ENCODE measurements around the gene INVS. TPM values are rescaled to one million over a fixed set of nuclear protein-coding genes. Genes with fewer than 3 reads are reported as not detected.
"Not testable (repeated sequence)": the region's sequence is repeated elsewhere in the genome, so short reads cannot be mapped to it uniquely, and the experiment has no call there.

The INVS gene
- total and polyA plus RNA-seq, 2 donors, result 5.0 to 11.7 TPM

- DNase-seq (ENCODE audit: low read depth in 6 of 9, low spot score in 9 of 9), result no peak
- Histone ChIP-seq H3K4me1 (ENCODE audit: control insufficient read depth in 2 of 2, insufficient read depth in 2 of 2, low read length in 2 of 2) (no peaks in the 10 kb centered on the region), H3K36me3 (ENCODE audit: control insufficient read depth in 2 of 2, insufficient read depth in 2 of 2, low read length in 1 of 2) (peaks cover 0 to 4% of the 10 kb centered on the region in 2 donors)
Measured at GRCh38 chr9:100063185-100063584, 35.9 kb upstream of the INVS start.

GRCh38 chr9:100064872-100065581 is 34.0 kb upstream of the INVS start:
- no peaks in the 10 kb centered on the region for H3K27me3 ChIP-seq (ENCODE audit: control insufficient read depth in 2 of 2, insufficient read depth in 1 of 2, low read length in 1 of 2)
- H3K27ac ChIP-seq (ENCODE audit: low read depth in 1 of 2, low read length in 1 of 2), result no peak overlapping the region
- WGBS, result 98% methylated on average over 8 of the region's 8 CpGs
- no peaks in the 10 kb centered on the region for H3K36me3 ChIP-seq (ENCODE audit: control insufficient read depth in 2 of 2, insufficient read depth in 2 of 2, low read length in 1 of 2)
- no peak overlapping the region for H3K4me3 ChIP-seq (ENCODE audit: low read length in 2 of 2)
- no peak for DNase-seq (ENCODE audit: low read depth in 6 of 9, low spot score in 9 of 9)
- H3K9me3 ChIP-seq (ENCODE audit: control insufficient read depth in 2 of 2, insufficient read depth in 1 of 2, low read length in 1 of 2), result no peaks in the 10 kb centered on the region
- no peaks in the 10 kb centered on the region for H3K4me1 ChIP-seq (ENCODE audit: control insufficient read depth in 2 of 2, insufficient read depth in 2 of 2, low read length in 2 of 2)

More at GRCh38 chr9:100063185-100063584, 35.9 kb upstream of the INVS start:
- Histone ChIP-seq H3K27ac (ENCODE audit: low read depth in 1 of 2, low read length in 1 of 2) (no peak overlapping the region), H3K9me3 (ENCODE audit: control insufficient read depth in 2 of 2, insufficient read depth in 1 of 2, low read length in 1 of 2) (no peaks in the 10 kb centered on the region), H3K4me3 (ENCODE audit: low read length in 2 of 2) (no peak overlapping the region), H3K27me3 (ENCODE audit: control insufficient read depth in 2 of 2, insufficient read depth in 1 of 2, low read length in 1 of 2) (no peaks in the 10 kb centered on the region)
- 95% methylated on average over 3 of the region's 3 CpGs for WGBS

DNA sequence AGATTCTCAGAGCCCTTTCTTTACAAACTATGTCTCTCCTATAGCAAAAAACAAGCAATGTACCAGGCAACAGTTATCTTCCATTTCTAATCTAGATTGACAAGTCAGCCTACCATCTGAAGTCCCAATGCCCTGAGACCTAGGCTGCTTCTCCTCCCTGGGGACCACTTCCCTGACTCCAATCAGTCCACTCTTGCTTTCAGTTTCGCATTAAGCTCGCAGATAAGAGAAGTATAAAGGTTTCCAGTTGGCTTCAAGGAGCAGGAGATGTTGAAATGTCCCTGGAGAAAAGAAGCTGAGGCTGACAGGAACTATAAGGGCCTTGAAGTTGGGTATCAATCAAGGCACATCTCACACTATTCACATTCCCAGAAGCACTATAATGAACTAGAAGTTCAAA is 32.5 kb upstream of the INVS start:
- WGBS, result 76% methylated on average over 2 of the region's 2 CpGs
- H3K4me1 ChIP-seq (ENCODE audit: control insufficient read depth in 2 of 2, insufficient read depth in 2 of 2, low read length in 2 of 2), result no peaks in the 10 kb centered on the region
- H3K27ac ChIP-seq (ENCODE audit: low read depth in 1 of 2, low read length in 1 of 2), result no peak overlapping the region
- peak in 3 of 9 donors; percentile 2 to 11 (median 2) for DNase-seq (ENCODE audit: low read depth in 6 of 9, low spot score in 9 of 9)
- H3K27me3 ChIP-seq (ENCODE audit: control insufficient read depth in 2 of 2, insufficient read depth in 1 of 2, low read length in 1 of 2), result no peaks in the 10 kb centered on the region
- no peaks in the 10 kb centered on the region for H3K9me3 ChIP-seq (ENCODE audit: control insufficient read depth in 2 of 2, insufficient read depth in 1 of 2, low read length in 1 of 2)
- no peaks in the 10 kb centered on the region for H3K36me3 ChIP-seq (ENCODE audit: control insufficient read depth in 2 of 2, insufficient read depth in 2 of 2, low read length in 1 of 2)
- H3K4me3 ChIP-seq (ENCODE audit: low read length in 2 of 2), result no peak overlapping the region

DNA sequence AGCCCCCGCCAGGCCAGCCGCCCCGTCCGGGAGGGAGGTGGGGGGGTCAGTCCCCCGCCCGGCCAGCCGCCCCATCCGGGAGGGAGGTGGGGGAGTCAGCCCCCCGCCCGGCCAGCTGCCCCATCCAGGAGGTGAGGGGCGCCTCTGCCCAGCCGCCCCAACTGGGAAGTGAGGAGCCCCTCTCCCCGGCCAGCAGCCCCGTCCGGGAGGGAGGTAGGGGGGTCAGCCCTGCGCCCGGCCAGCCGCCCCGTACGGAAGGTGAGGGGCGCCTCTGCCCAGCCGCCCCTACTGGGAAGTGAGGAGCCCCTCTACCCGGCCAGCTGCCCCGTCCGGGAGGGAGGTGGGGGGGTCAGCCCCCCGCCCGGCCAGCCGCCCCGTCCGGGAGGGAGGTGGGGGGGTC is 31.1 kb upstream of the INVS start:
- not testable (repeated sequence) for H3K9me3 ChIP-seq (ENCODE audit: control insufficient read depth in 2 of 2, insufficient read depth in 1 of 2, low read length in 1 of 2); H3K27me3 ChIP-seq (ENCODE audit: control insufficient read depth in 2 of 2, insufficient read depth in 1 of 2, low read length in 1 of 2); H3K4me1 ChIP-seq (ENCODE audit: control insufficient read depth in 2 of 2, insufficient read depth in 2 of 2, low read length in 2 of 2); H3K27ac ChIP-seq (ENCODE audit: low read depth in 1 of 2, low read length in 1 of 2); DNase-seq (ENCODE audit: low read depth in 6 of 9, low spot score in 9 of 9); H3K4me3 ChIP-seq (ENCODE audit: low read length in 2 of 2); H3K36me3 ChIP-seq (ENCODE audit: control insufficient read depth in 2 of 2, insufficient read depth in 2 of 2, low read length in 1 of 2)
- WGBS, result 96% methylated on average over 26 of the region's 30 CpGs

GRCh38 chr9:100069068-100069467 is 30.0 kb upstream of the INVS start:
- H3K27me3 ChIP-seq (ENCODE audit: control insufficient read depth in 2 of 2, insufficient read depth in 1 of 2, low read length in 1 of 2); DNase-seq (ENCODE audit: low read depth in 6 of 9, low spot score in 9 of 9); H3K4me1 ChIP-seq (ENCODE audit: control insufficient read depth in 2 of 2, insufficient read depth in 2 of 2, low read length in 2 of 2); H3K27ac ChIP-seq (ENCODE audit: low read depth in 1 of 2, low read length in 1 of 2); H3K4me3 ChIP-seq (ENCODE audit: low read length in 2 of 2); H3K36me3 ChIP-seq (ENCODE audit: control insufficient read depth in 2 of 2, insufficient read depth in 2 of 2, low read length in 1 of 2); H3K9me3 ChIP-seq (ENCODE audit: control insufficient read depth in 2 of 2, insufficient read depth in 1 of 2, low read length in 1 of 2): not testable (repeated sequence)
- 100% methylated on average over 1 of the region's 3 CpGs for WGBS

GRCh38 chr9:100070104-100071041 is 28.7 kb upstream of the INVS start:
- H3K4me1 ChIP-seq (ENCODE audit: control insufficient read depth in 2 of 2, insufficient read depth in 2 of 2, low read length in 2 of 2), result no peaks in the 10 kb centered on the region
- H3K27ac ChIP-seq (ENCODE audit: low read depth in 1 of 2, low read length in 1 of 2), result no peak overlapping the region
- 94% methylated on average over 2 of the region's 2 CpGs for WGBS
- DNase-seq (ENCODE audit: low read depth in 6 of 9, low spot score in 9 of 9), result no peak
- H3K4me3 ChIP-seq (ENCODE audit: low read length in 2 of 2), result no peak overlapping the region
- H3K27me3 ChIP-seq (ENCODE audit: control insufficient read depth in 2 of 2, insufficient read depth in 1 of 2, low read length in 1 of 2), result no peaks in the 10 kb centered on the region
- no peaks in the 10 kb centered on the region for H3K36me3 ChIP-seq (ENCODE audit: control insufficient read depth in 2 of 2, insufficient read depth in 2 of 2, low read length in 1 of 2)
- H3K9me3 ChIP-seq (ENCODE audit: control insufficient read depth in 2 of 2, insufficient read depth in 1 of 2, low read length in 1 of 2), result no peaks in the 10 kb centered on the region

- WGBS, result over 99% methylated on average over 2 of the region's 2 CpGs
- no peaks in the 10 kb centered on the region for H3K4me1 ChIP-seq (ENCODE audit: control insufficient read depth in 2 of 2, insufficient read depth in 2 of 2, low read length in 2 of 2)
- H3K27me3 ChIP-seq (ENCODE audit: control insufficient read depth in 2 of 2, insufficient read depth in 1 of 2, low read length in 1 of 2), result no peaks in the 10 kb centered on the region
- no peaks in the 10 kb centered on the region for H3K36me3 ChIP-seq (ENCODE audit: control insufficient read depth in 2 of 2, insufficient read depth in 2 of 2, low read length in 1 of 2)
- H3K27ac ChIP-seq (ENCODE audit: low read depth in 1 of 2, low read length in 1 of 2), result no peak overlapping the region
- DNase-seq (ENCODE audit: low read depth in 6 of 9, low spot score in 9 of 9), result no peak
- no peak overlapping the region for H3K4me3 ChIP-seq (ENCODE audit: low read length in 2 of 2)
- H3K9me3 ChIP-seq (ENCODE audit: control insufficient read depth in 2 of 2, insufficient read depth in 1 of 2, low read length in 1 of 2), result no peaks in the 10 kb centered on the region
Measured at GRCh38 chr9:100071271-100071670, 27.8 kb upstream of the INVS start.

GRCh38 chr9:100072805-100073204 is 26.2 kb upstream of the INVS start:
- DNase-seq (ENCODE audit: low read depth in 6 of 9, low spot score in 9 of 9), result no peak
- no peaks in the 10 kb centered on the region for H3K27me3 ChIP-seq (ENCODE audit: control insufficient read depth in 2 of 2, insufficient read depth in 1 of 2, low read length in 1 of 2)
- H3K27ac ChIP-seq (ENCODE audit: low read depth in 1 of 2, low read length in 1 of 2), result no peak overlapping the region
- H3K9me3 ChIP-seq (ENCODE audit: control insufficient read depth in 2 of 2, insufficient read depth in 1 of 2, low read length in 1 of 2), result no peaks in the 10 kb centered on the region
- H3K4me1 ChIP-seq (ENCODE audit: control insufficient read depth in 2 of 2, insufficient read depth in 2 of 2, low read length in 2 of 2), result no peaks in the 10 kb centered on the region
- 92% methylated on average over 2 of the region's 2 CpGs for WGBS
- no peaks in the 10 kb centered on the region for H3K36me3 ChIP-seq (ENCODE audit: control insufficient read depth in 2 of 2, insufficient read depth in 2 of 2, low read length in 1 of 2)
- no peak overlapping the region for H3K4me3 ChIP-seq (ENCODE audit: low read length in 2 of 2)

GRCh38 chr9:100074093-100074492 is 24.9 kb upstream of the INVS start:
- Histone ChIP-seq H3K36me3 (ENCODE audit: control insufficient read depth in 2 of 2, insufficient read depth in 2 of 2, low read length in 1 of 2) (no peaks in the 10 kb centered on the region), H3K27ac (ENCODE audit: low read depth in 1 of 2, low read length in 1 of 2) (no peak overlapping the region), H3K9me3 (ENCODE audit: control insufficient read depth in 2 of 2, insufficient read depth in 1 of 2, low read length in 1 of 2) (no peaks in the 10 kb centered on the region), H3K27me3 (ENCODE audit: control insufficient read depth in 2 of 2, insufficient read depth in 1 of 2, low read length in 1 of 2) (no peaks in the 10 kb centered on the region), H3K4me3 (ENCODE audit: low read length in 2 of 2) (no peak overlapping the region), H3K4me1 (ENCODE audit: control insufficient read depth in 2 of 2, insufficient read depth in 2 of 2, low read length in 2 of 2) (no peaks in the 10 kb centered on the region)
- no peak for DNase-seq (ENCODE audit: low read depth in 6 of 9, low spot score in 9 of 9)
- WGBS, result 97% methylated on average over 6 of the region's 6 CpGs
